22Rv1 (cell line): ENCODE measurements around the gene PTGES.

Experiments used
- ZFX ChIP-seq: fragments of 450-650 bp; IDR thresholded peaks from 2 replicates; pipeline ENCODE4 v1.6.1; 2017; ENCODE audit warnings: antibody characterized with exemption, borderline replicate concordance
- TF ChIP-seq, protein P1 (sequence below): fragments of 450-650 bp; IDR thresholded peaks from 2 replicates; pipeline ENCODE4 v1.5.1; 2017; ENCODE audit warnings: mild to moderate bottlenecking

DNA sequence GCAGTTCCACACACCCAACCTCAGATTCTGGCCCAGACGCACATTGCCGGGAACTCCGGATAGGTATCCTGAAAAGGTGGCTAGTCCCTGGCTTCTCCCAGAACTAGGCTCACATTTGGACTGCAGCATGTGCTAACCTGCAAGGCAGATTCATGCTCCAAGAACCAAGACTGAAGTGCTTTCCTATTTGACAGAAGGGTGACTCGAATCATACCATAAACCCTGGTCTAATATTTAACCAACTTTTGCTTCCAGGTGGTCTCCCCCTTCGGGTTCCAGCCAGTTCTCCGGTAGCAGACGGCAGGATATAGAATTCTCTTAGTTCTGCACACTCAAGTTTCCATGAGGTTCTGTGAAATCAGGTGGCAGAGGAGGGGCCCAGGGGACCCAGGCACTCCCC, 7.6 kb downstream of the PTGES start:
- TF ChIP-seq, protein P1, sequence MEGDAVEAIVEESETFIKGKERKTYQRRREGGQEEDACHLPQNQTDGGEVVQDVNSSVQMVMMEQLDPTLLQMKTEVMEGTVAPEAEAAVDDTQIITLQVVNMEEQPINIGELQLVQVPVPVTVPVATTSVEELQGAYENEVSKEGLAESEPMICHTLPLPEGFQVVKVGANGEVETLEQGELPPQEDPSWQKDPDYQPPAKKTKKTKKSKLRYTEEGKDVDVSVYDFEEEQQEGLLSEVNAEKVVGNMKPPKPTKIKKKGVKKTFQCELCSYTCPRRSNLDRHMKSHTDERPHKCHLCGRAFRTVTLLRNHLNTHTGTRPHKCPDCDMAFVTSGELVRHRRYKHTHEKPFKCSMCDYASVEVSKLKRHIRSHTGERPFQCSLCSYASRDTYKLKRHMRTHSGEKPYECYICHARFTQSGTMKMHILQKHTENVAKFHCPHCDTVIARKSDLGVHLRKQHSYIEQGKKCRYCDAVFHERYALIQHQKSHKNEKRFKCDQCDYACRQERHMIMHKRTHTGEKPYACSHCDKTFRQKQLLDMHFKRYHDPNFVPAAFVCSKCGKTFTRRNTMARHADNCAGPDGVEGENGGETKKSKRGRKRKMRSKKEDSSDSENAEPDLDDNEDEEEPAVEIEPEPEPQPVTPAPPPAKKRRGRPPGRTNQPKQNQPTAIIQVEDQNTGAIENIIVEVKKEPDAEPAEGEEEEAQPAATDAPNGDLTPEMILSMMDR, result no peak
- no peak for TF ChIP-seq ZFX
